NT2/D1 (cell line): ENCODE results near the gene SKP1.

Source experiments
- SUZ12 ChIP-seq: IDR thresholded peaks from 2 replicates; pipeline ENCODE4 v1.6.1; 2011; ENCODE audit not compliant: insufficient read length, insufficient read depth; ENCODE audit errors: extremely low read depth
- YY1 ChIP-seq: IDR thresholded peaks from 2 replicates; pipeline ENCODE4 v1.6.1; 2011; ENCODE audit not compliant: insufficient read length, insufficient read depth
- ZNF274 ChIP-seq: IDR thresholded peaks from 2 replicates; pipeline ENCODE4 v1.6.1; 2011; ENCODE audit warnings: mild to moderate bottlenecking, low read depth, low read length

DNA sequence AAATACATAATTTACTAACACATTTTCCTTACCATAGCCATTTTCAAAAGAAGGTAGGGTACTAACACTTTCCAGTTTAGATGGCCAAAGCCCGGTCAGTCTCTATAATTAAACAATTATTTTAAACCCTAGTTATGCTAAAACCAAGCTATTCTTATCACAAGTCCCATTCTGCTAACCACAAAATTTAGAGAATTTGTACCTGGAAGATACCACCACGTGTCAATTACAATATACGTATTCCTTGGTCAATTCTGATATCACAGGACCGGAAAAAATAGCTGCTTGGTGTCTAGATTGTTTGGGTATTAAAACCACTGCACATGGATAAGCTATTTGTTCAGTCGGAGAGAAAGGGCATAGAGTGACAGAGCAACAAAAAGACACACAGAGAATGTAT is 18.9 kb upstream of the SKP1 start:
- no peak for TF ChIP-seq SUZ12
- no peak for TF ChIP-seq YY1
- TF ChIP-seq ZNF274, result no peak
